WTC11 (cell line): ENCODE results near the gene SH3D19. TPM values are rescaled to one million over a fixed set of nuclear protein-coding genes. Genes with fewer than 3 reads are reported as not detected.
A peak's percentile ranks its signal among the peaks of the same experiment; 100 is the strongest.

Source experiments
- ATAC-seq: fragments of 200-7000 bp; cut with Tn5 transposase; 2 replicates; pipeline ENCODE4 v1.10.0; 2021; ENCODE audit warnings: mild to moderate bottlenecking, moderate library complexity
- CTCF ChIA-PET: fragments of 300-600 bp; sonication (Branson Sonifier 250); formaldehyde crosslinking; loops from one replicate; lab custom pipeline; 2021; ENCODE audit warnings: antibody characterized with exemption; lab: Charles Lee
- POLR2A ChIA-PET: fragments of 350-600 bp; sonication (Branson Sonifier 250); formaldehyde crosslinking; loops from one replicate; lab custom pipeline; 2021; ENCODE audit warnings: antibody characterized with exemption; lab: Charles Lee
- DNase-seq: peaks from one replicate; pipeline ENCODE4 v3.0.0; 2021; ENCODE audit warnings: low spot score
- H3K27ac Mint-ChIP-seq: 2 replicates; pipeline ENCODE4 v1.8.0; 2021; ENCODE audit warnings: mixed read lengths
- H3K27me3 Mint-ChIP-seq: 2 replicates; pipeline ENCODE4 v1.8.0; 2021; ENCODE audit warnings: low read depth, mild to moderate bottlenecking, moderate library complexity, mixed read lengths
- H3K36me3 Mint-ChIP-seq: 2 replicates; pipeline ENCODE4 v1.8.0; 2021; ENCODE audit warnings: mixed read lengths
- H3K4me1 Mint-ChIP-seq: 2 replicates; pipeline ENCODE4 v1.8.0; 2022; ENCODE audit warnings: mixed read lengths
- H3K4me3 Mint-ChIP-seq: 2 replicates; pipeline ENCODE4 v1.8.0; 2021; ENCODE audit warnings: mild to moderate bottlenecking, moderate library complexity, mixed read lengths
- H3K9me3 Mint-ChIP-seq: 2 replicates; pipeline ENCODE4 v1.8.0; 2021; ENCODE audit warnings: mixed read lengths
- AR ChIP-seq: fragments of 250-450 bp; sonication (Bioruptor Pico); IDR thresholded peaks from 2 replicates; pipeline ENCODE4 v1.9.0; 2021; ENCODE audit warnings: mild to moderate bottlenecking
- ATF2 ChIP-seq: sonication (generic); formaldehyde crosslinking; IDR thresholded peaks from 2 replicates; pipeline ENCODE4 v1.8.1; 2022; ENCODE audit warnings: low read depth, missing genetic modification reagents, borderline replicate concordance
- E2F4 ChIP-seq: sonication (generic); formaldehyde crosslinking; IDR thresholded peaks from 2 replicates; pipeline ENCODE4 v1.8.1; 2022; ENCODE audit warnings: low read depth, mild to moderate bottlenecking, moderate library complexity, missing genetic modification reagents, borderline replicate concordance
- EMX1 ChIP-seq: fragments of 250-450 bp; sonication (Bioruptor Pico); IDR thresholded peaks from 2 replicates; pipeline ENCODE4 v1.8.0; 2021; ENCODE audit warnings: mild to moderate bottlenecking
- ETV6 ChIP-seq: sonication (generic); formaldehyde crosslinking; IDR thresholded peaks from 2 replicates; pipeline ENCODE4 v1.8.1; 2022; ENCODE audit warnings: mild to moderate bottlenecking, missing genetic modification reagents
- GABPB1 ChIP-seq: sonication (generic); formaldehyde crosslinking; IDR thresholded peaks from 2 replicates; pipeline ENCODE4 v1.8.1; 2023; ENCODE audit warnings: mild to moderate bottlenecking, missing genetic modification reagents
- HMGXB4 ChIP-seq: sonication (generic); formaldehyde crosslinking; IDR thresholded peaks from 2 replicates; pipeline ENCODE4 v1.8.1; 2023; ENCODE audit warnings: mild to moderate bottlenecking, moderate library complexity, missing genetic modification reagents
- ZMAT4 ChIP-seq: fragments of 250-450 bp; sonication (Bioruptor Pico); IDR thresholded peaks from 2 replicates; pipeline ENCODE4 v1.9.0; 2021; ENCODE audit warnings: mild to moderate bottlenecking
- ZNF121 ChIP-seq: sonication (generic); formaldehyde crosslinking; IDR thresholded peaks from 2 replicates; pipeline ENCODE4 v1.8.0; 2023; ENCODE audit warnings: missing genetic modification reagents
- ZNF317 ChIP-seq: sonication (generic); formaldehyde crosslinking; IDR thresholded peaks from 2 replicates; pipeline ENCODE4 v1.8.1; 2023; ENCODE audit warnings: low read depth, mild to moderate bottlenecking, moderate library complexity, missing genetic modification reagents, borderline replicate concordance
- ZNF512 ChIP-seq: sonication (generic); formaldehyde crosslinking; IDR thresholded peaks from 2 replicates; pipeline ENCODE4 v1.8.1; 2022; ENCODE audit warnings: missing genetic modification reagents, borderline replicate concordance
- ZNF532 ChIP-seq: fragments of 250-450 bp; sonication (Bioruptor Pico); IDR thresholded peaks from 2 replicates; pipeline ENCODE4 v1.9.0; 2021; ENCODE audit warnings: mild to moderate bottlenecking, borderline replicate concordance
- total RNA-seq: library from RNA; stranded (reverse); gene quantifications from 3 replicates; pipeline ENCODE4 v1.2.3, GENCODE V29; 2021

Gene SH3D19
- total RNA-seq, 1 experiment from 2014 or later: 41.6 TPM

GRCh38 chr4:151107063-151107462, 218.3 kb downstream of the SH3D19 start:
- H3K27me3 Mint-ChIP-seq: no peaks in the 10 kb centered on the region
- TF ChIP-seq GABPB1 (no peak), ZNF512 (CRISPR knock-in tag) (no peak), ZNF121 (peak; percentile 61; the same call in 1 of the 2 replicates), E2F4 (no peak), AR (CRISPR knock-in tag) (peak; percentile 69; the same call in 1 of the 2 replicates), ETV6 (no peak), ZNF317 (no peak), ZNF532 (0 out of 2 replicates have a peak, but pooled peaks have one; percentile 23), HMGXB4 (CRISPR knock-in tag) (no peak), EMX1 (CRISPR knock-in tag) (no peak)
- ATAC-seq (peak; percentile 5), DNase-seq (no peak)
- POLR2A ChIA-PET: no interaction called here
- CTCF ChIA-PET: no interaction called here
- H3K27ac Mint-ChIP-seq: peak overlapping the region; percentile 21; the same call in 1 of the 2 replicates
- no peaks in the 10 kb centered on the region for H3K9me3 Mint-ChIP-seq
- H3K4me1 Mint-ChIP-seq: peaks cover 7% of the 10 kb centered on the region
- no peak overlapping the region for H3K4me3 Mint-ChIP-seq
- H3K36me3 Mint-ChIP-seq: peaks cover 58% of the 10 kb centered on the region

- no peaks in the 10 kb centered on the region for H3K9me3 Mint-ChIP-seq
- no peaks in the 10 kb centered on the region for H3K27me3 Mint-ChIP-seq
- H3K27ac Mint-ChIP-seq: peak overlapping the region; percentile 32; the same call in 1 of the 2 replicates
- ATAC-seq (peak; percentile 17), DNase-seq (no peak)
- H3K4me3 Mint-ChIP-seq: no peak overlapping the region
- peaks cover 73% of the 10 kb centered on the region for H3K36me3 Mint-ChIP-seq
- CTCF ChIA-PET: no interaction called here
- peaks cover 19% of the 10 kb centered on the region for H3K4me1 Mint-ChIP-seq
- POLR2A ChIA-PET: no interaction called here
- TF ChIP-seq E2F4 (no peak), ZMAT4 (CRISPR knock-in tag) (no peak), ATF2 (CRISPR knock-in tag) (no peak), AR (CRISPR knock-in tag) (peak; percentile 54; the same call in 1 of the 2 replicates)
Observed at GRCh38 chr4:151105454-151106032, 219.9 kb downstream of the SH3D19 start.
